HepG2 (cell line): ENCODE measurements around the gene AJUBA. TPM values are rescaled to one million over a fixed set of nuclear protein-coding genes. Genes with fewer than 3 reads are reported as not detected.
A peak's percentile ranks its signal among the peaks of the same experiment; 100 is the strongest.

Source experiments
- ATAC-seq: fragments of 200-7000 bp; cut with Tn5 transposase; 3 replicates; pipeline ENCODE4 v1.9.1; 2020; ENCODE audit warnings: mild to moderate bottlenecking, moderate library complexity
- BruUV-seq: library from RNA; stranded (reverse); fragments of 400-500 nt; replicated peaks from 2 replicates; lab custom pipeline; 2021; lab: Mats Ljungman, UMichigan
- CTCF ChIA-PET: fragments of 300-600 bp; formaldehyde crosslinking; extraction: SDS; loops from one replicate; lab custom pipeline; 2021; ENCODE audit warnings: low total read pairs, inconsistent platforms, low intra/inter-chr PET ratio; lab: Yijun Ruan, JAX
- POLR2A ChIA-PET: fragments of 350-600 bp; sonication (Branson Sonifier 250); formaldehyde crosslinking; loops from one replicate; lab custom pipeline; 2020; ENCODE audit warnings: antibody characterized with exemption, inconsistent platforms; lab: Yijun Ruan, JAX
- DNase-seq: peaks from one replicate; pipeline ENCODE4 v3.0.0-alpha.2; 2015; ENCODE audit warnings: low spot score
- FAIRE-seq: peaks from 3 replicates; lab custom pipeline; 2011; peaks lifted over from hg19 to GRCh38; lab: Jason Lieb, UNC
- H2AFZ ChIP-seq: one replicate; pipeline ENCODE4 v1.6.1; 2011; ENCODE audit warnings: low read length, inconsistent platforms
- H3K27ac ChIP-seq: fragments of 300-600 bp; 3 replicates; pipeline ENCODE4 v1.8.0; 2011; ENCODE audit warnings: mixed run types, mild to moderate bottlenecking, mixed read lengths, low read length, inconsistent platforms; ENCODE audit not compliant: insufficient read depth; ENCODE audit errors: extremely low read length
- H3K27me3 ChIP-seq, 2 experiments: fragments of 200-600 bp in 1 of 2; 2 replicates in 1 of 2; 3 replicates in 1 of 2; pipeline versions ENCODE4 v1.6.0 to v1.8.0; 2011; ENCODE audit warnings: low read length in 2 of 2, mild to moderate bottlenecking in 2 of 2, moderate library complexity in 2 of 2, inconsistent platforms in 1 of 2; ENCODE audit not compliant: insufficient read depth in 2 of 2, control insufficient read depth in 1 of 2
- H3K36me3 ChIP-seq, 2 experiments: fragments of 200-600 bp in 1 of 2; replicated peaks in 1 of 2; 2 replicates in 1 of 2; 3 replicates in 1 of 2; pipeline versions ENCODE4 v1.5.1 to v1.8.0; 2011; ENCODE audit warnings: low read length in 2 of 2, inconsistent platforms in 1 of 2; ENCODE audit not compliant: insufficient read depth in 2 of 2, control insufficient read depth in 1 of 2
- H3K4me1 ChIP-seq: 2 replicates; pipeline ENCODE4 v1.5.1; 2012; ENCODE audit warnings: low read length, inconsistent platforms; ENCODE audit not compliant: insufficient read depth
- H3K4me2 ChIP-seq: 2 replicates; pipeline ENCODE4 v1.6.0; 2011; ENCODE audit warnings: low read depth, low read length, inconsistent platforms
- H3K4me3 ChIP-seq, 3 experiments: fragments of 200-600 bp in 1 of 3; sonication (generic), shearing (Covaris generic) in 1 of 3; replicated peaks in 1 of 3; 2 replicates each; pipeline ENCODE4 v1.5.1; 2011 to 2016; ENCODE audit warnings: low read length in 3 of 3, inconsistent platforms in 2 of 3, low read depth in 2 of 3, mild to moderate bottlenecking in 2 of 3, control low read depth in 1 of 3, mixed read lengths in 1 of 3; ENCODE audit not compliant: insufficient read depth in 1 of 3
- H3K79me2 ChIP-seq: one replicate; pipeline ENCODE4 v1.6.1; 2011; ENCODE audit warnings: low read length, inconsistent platforms; ENCODE audit not compliant: insufficient read depth
- H3K9ac ChIP-seq: 2 replicates; pipeline ENCODE4 v1.6.0; 2011; ENCODE audit warnings: mild to moderate bottlenecking, low read depth, low read length, inconsistent platforms; ENCODE audit not compliant: insufficient read depth
- H3K9me3 ChIP-seq: 2 replicates; pipeline ENCODE4 v1.5.1; 2012; ENCODE audit warnings: mild to moderate bottlenecking, low read length
- H4K20me1 ChIP-seq: 2 replicates; pipeline ENCODE4 v1.6.0; 2011; ENCODE audit warnings: inconsistent platforms, mild to moderate bottlenecking, low read length, moderate library complexity; ENCODE audit not compliant: insufficient read depth
- HMG20A ChIP-seq: IDR thresholded peaks from 2 replicates; pipeline ENCODE4 v1.6.1; 2016; ENCODE audit warnings: borderline replicate concordance
- MAFK ChIP-seq, 2 experiments: IDR thresholded peaks in 1 of 2; conservative IDR thresholded peaks in 1 of 2; 2 replicates each; pipeline ENCODE4 v1.6.1; 2011; ENCODE audit warnings: improper control_type of control experiment in 2 of 2, low read length in 2 of 2
- NFKB2 ChIP-seq: sonication (generic); formaldehyde crosslinking; IDR thresholded peaks from 2 replicates; pipeline ENCODE4 v1.4.0; 2020; ENCODE audit warnings: missing genetic modification reagents, borderline replicate concordance
- RARA ChIP-seq: IDR thresholded peaks from 2 replicates; pipeline ENCODE4 v1.6.1; 2016; ENCODE audit warnings: missing genetic modification reagents, missing compliant biosample characterization
- SRSF1 ChIP-seq: fragments of 200-400 bp; formaldehyde crosslinking; optimal IDR thresholded peaks from 2 replicates; pipeline ENCODE3; 2017; ENCODE audit warnings: mild to moderate bottlenecking, low read depth, low read length, moderate library complexity
- TMF1 ChIP-seq: sonication (generic); formaldehyde crosslinking; IDR thresholded peaks from 2 replicates; pipeline ENCODE4 v1.8.1; 2022; ENCODE audit warnings: low read depth, missing genetic modification reagents
- WIZ ChIP-seq: sonication (generic); formaldehyde crosslinking; IDR thresholded peaks from 2 replicates; pipeline ENCODE4 v1.5.1; 2020; ENCODE audit warnings: mild to moderate bottlenecking, missing genetic modification reagents
- ZSCAN12 ChIP-seq: sonication (generic); formaldehyde crosslinking; IDR thresholded peaks from 2 replicates; pipeline ENCODE4 v1.9.0; 2021; ENCODE audit warnings: mild to moderate bottlenecking, missing genetic modification reagents
- WGBS: methylation state at CpG from one replicate; pipeline ENCODE4 v1.1.6; 2017; ENCODE audit warnings: low lambda C conversion rate; 5-methylcytosine and 5-hydroxymethylcytosine counted together
- in situ Hi-C: cut with HindIII; loops from 2 replicates; pipeline ENCODE4 v1.10.0; 2017; ENCODE audit warnings: low pct_unique_long_range_greater_than_20kb; ENCODE audit not compliant: extremely low pct_ligation_motif_present
- intact Hi-C: fragments of 100-400 bp; cut with micrococcal nuclease; formaldehyde crosslinking; loops from one replicate; pipeline ENCODE4 v1.10.0; 2022; ENCODE audit not compliant: unreplicated experiment
- polyA plus RNA-seq, 8 experiments: library from polyadenylated mRNA; depleted of rRNA in 3 of 8; stranded (reverse) in 7 of 8; unstranded in 1 of 8; fragments of >200 nt; fragmentation: Illumina TruSeq in 4 of 8; extraction: Trizol in 4 of 8; gene quantifications; 2 replicates each; pipeline versions ENCODE4 v1.2.1 to v1.2.3, GENCODE V29; 2011 to 2016; ENCODE audit warnings: low read depth in 4 of 8, missing spikeins in 1 of 8, mixed read lengths in 1 of 8; ENCODE audit not compliant: insufficient read depth in 1 of 8
- total RNA-seq, 5 experiments: library from RNA; depleted of rRNA; stranded (reverse); fragments of >200 nt; fragmentation: Illumina TruSeq; extraction: Trizol; gene quantifications; 2 replicates each; pipeline ENCODE4 v1.2.3, GENCODE V29; 2016; ENCODE audit warnings: low read depth in 1 of 5
- TF ChIP-seq, protein P1 (sequence below): sonication (generic); formaldehyde crosslinking; IDR thresholded peaks from 2 replicates; pipeline ENCODE4 v1.5.1; 2020; ENCODE audit warnings: mild to moderate bottlenecking, missing genetic modification reagents, borderline replicate concordance
- TF ChIP-seq, protein P2 (sequence below): sonication (generic); formaldehyde crosslinking; IDR thresholded peaks from 2 replicates; pipeline ENCODE4 v1.4.0; 2020; ENCODE audit warnings: missing genetic modification reagents
- TF ChIP-seq, protein P3 (sequence below): sonication (generic); formaldehyde crosslinking; IDR thresholded peaks from 2 replicates; pipeline ENCODE4 v1.5.0; 2020; ENCODE audit warnings: missing genetic modification reagents
- TF ChIP-seq, protein P4 (sequence below): sonication (generic); formaldehyde crosslinking; conservative IDR thresholded peaks from 2 replicates; pipeline ENCODE4 v1.8.0; 2022; ENCODE audit warnings: mild to moderate bottlenecking, moderate library complexity, missing genetic modification reagents

The AJUBA gene
- total and polyA plus RNA-seq, 2 of the 13 experiments (the other 11 are each of a cell fraction or from before 2014, with no cell fraction given), result 157 to 241 TPM

GRCh38 chr14:22965916-22966782 lies 16.2 kb downstream of the AJUBA start (continued):
- TF ChIP-seq, protein P1, sequence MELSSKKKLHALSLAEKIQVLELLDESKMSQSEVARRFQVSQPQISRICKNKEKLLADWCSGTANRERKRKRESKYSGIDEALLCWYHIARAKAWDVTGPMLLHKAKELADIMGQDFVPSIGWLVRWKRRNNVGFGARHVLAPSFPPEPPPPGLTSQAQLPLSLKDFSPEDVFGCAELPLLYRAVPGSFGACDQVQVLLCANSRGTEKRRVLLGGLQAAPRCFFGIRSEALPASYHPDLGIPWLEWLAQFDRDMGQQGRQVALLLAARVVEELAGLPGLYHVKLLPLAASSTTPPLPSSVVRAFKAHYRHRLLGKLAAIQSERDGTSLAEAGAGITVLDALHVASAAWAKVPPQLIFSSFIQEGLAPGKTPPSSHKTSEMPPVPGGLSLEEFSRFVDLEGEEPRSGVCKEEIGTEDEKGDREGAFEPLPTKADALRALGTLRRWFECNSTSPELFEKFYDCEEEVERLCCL (CRISPR knock-in tag), result peak; percentile 41; the same call in 1 of the 2 replicates
- TF ChIP-seq HMG20A (CRISPR knock-in tag) (peak; percentile 50; the same call in 1 of the 2 replicates), RARA (peak; percentile 86)

DNA sequence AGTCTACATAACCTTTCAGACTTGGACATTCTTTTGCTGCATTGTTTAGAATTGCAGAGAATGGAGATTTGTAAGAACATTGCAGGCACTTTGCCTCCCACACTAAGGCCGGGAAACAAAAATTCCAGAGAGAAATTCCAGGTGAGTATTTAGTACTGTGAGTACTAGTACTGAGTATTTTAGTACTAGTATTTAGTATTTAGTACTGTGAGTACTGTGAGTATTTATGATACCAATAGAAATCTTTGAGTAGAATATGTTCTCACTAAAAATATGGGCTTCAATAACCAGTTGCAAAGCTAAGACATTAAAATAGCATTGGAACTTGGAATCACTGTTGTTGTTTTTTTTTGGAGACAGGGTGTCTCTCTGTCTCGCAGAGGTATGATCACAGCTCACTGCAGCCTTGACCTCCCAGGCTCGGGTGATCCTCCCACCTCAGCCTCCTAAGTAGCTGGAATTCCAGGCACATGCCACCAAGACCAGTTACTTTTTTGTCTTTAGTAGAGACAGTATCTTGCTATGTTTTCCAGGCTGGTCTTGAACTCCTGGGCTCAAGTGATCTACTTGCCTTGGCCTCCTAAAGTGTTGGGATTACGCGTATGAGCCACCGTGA lies 20.2 kb downstream of the AJUBA start:
- ATAC-seq (no peak), DNase-seq (no peak), FAIRE-seq (no peak)
- H3K79me2 ChIP-seq, result no peaks in the 10 kb centered on the region
- no TSS peak for BruUV-seq
- H2AFZ ChIP-seq, result no peak overlapping the region
- H3K9ac ChIP-seq, result no peak overlapping the region
- intact Hi-C loops (no loop called here), in situ Hi-C loops (no loop called here)
- H3K4me2 ChIP-seq, result no peak overlapping the region
- ChIA-PET CTCF (no interaction called here), POLR2A (interaction anchor here (1.6 to 26.8 kb wide), 4 partner anchors 15 to 45 kb away, joined by 3 to 1670 read pairs (median 14); partner anchors contain the start of genes AJUBA and PRMT5)
- H4K20me1 ChIP-seq, result no peaks in the 10 kb centered on the region
- WGBS, result 57% methylated on average over 6 of the region's 6 CpGs
- no peak overlapping the region for H3K27ac ChIP-seq
- H3K9me3 ChIP-seq, result no peaks in the 10 kb centered on the region
- no peak overlapping the region for H3K4me3 ChIP-seq
- H3K4me1 ChIP-seq, result peaks cover 54% of the 10 kb centered on the region
- H3K27me3 ChIP-seq, result no peaks in the 10 kb centered on the region
- no peaks in the 10 kb centered on the region for H3K36me3 ChIP-seq
- no peak for TF ChIP-seq NFKB2
- TF ChIP-seq, protein P2, sequence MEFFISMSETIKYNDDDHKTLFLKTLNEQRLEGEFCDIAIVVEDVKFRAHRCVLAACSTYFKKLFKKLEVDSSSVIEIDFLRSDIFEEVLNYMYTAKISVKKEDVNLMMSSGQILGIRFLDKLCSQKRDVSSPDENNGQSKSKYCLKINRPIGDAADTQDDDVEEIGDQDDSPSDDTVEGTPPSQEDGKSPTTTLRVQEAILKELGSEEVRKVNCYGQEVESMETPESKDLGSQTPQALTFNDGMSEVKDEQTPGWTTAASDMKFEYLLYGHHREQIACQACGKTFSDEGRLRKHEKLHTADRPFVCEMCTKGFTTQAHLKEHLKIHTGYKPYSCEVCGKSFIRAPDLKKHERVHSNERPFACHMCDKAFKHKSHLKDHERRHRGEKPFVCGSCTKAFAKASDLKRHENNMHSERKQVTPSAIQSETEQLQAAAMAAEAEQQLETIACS (CRISPR knock-in tag), result no peak
- no peak for TF ChIP-seq ZSCAN12 (CRISPR knock-in tag)
- no peak for TF ChIP-seq MAFK (conservative IDR thresholded peaks at IDR 0.05 in 1 of 2, IDR thresholded peaks at IDR 0.05 in 1 of 2; ENCODE audit: low read length in 2 of 2)
- TF ChIP-seq, protein P3, sequence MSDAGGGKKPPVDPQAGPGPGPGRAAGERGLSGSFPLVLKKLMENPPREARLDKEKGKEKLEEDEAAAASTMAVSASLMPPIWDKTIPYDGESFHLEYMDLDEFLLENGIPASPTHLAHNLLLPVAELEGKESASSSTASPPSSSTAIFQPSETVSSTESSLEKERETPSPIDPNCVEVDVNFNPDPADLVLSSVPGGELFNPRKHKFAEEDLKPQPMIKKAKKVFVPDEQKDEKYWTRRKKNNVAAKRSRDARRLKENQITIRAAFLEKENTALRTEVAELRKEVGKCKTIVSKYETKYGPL (CRISPR knock-in tag), result no peak
- no peak for TF ChIP-seq WIZ (CRISPR knock-in tag)
- TF ChIP-seq, protein P4, sequence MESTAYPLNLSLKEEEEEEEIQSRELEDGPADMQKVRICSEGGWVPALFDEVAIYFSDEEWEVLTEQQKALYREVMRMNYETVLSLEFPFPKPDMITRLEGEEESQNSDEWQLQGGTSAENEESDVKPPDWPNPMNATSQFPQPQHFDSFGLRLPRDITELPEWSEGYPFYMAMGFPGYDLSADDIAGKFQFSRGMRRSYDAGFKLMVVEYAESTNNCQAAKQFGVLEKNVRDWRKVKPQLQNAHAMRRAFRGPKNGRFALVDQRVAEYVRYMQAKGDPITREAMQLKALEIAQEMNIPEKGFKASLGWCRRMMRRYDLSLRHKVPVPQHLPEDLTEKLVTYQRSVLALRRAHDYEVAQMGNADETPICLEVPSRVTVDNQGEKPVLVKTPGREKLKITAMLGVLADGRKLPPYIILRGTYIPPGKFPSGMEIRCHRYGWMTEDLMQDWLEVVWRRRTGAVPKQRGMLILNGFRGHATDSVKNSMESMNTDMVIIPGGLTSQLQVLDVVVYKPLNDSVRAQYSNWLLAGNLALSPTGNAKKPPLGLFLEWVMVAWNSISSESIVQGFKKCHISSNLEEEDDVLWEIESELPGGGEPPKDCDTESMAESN (CRISPR knock-in tag), result no peak
- TF ChIP-seq SRSF1, result no peak
- no peak for TF ChIP-seq TMF1
